Colonic mucosa (tissue), 4 donors: Measurements from ENCODE around the gene TBC1D22A. TPM values are rescaled to one million over a fixed set of nuclear protein-coding genes. Genes with fewer than 3 reads are reported as not detected.

Experiments used
- DNase-seq: peaks from one replicate; pipeline ENCODE4 v3.0.0-alpha.2; 2020
- H3K27ac ChIP-seq: fragments of 200-600 bp; one replicate; pipeline ENCODE4 v1.8.0; 2021
- H3K27me3 ChIP-seq: fragments of 200-600 bp; one replicate; pipeline ENCODE4 v1.8.0; 2021
- H3K36me3 ChIP-seq: fragments of 200-600 bp; one replicate; pipeline ENCODE4 v1.8.0; 2021
- H3K4me1 ChIP-seq: fragments of 200-600 bp; one replicate; pipeline ENCODE4 v1.8.0; 2021; ENCODE audit warnings: mild to moderate bottlenecking
- H3K4me3 ChIP-seq: fragments of 200-600 bp; one replicate; pipeline ENCODE4 v1.8.0; 2021
- H3K9ac ChIP-seq, 2 donors: one replicate each; pipeline ENCODE4 v1.7.0; 2013; ENCODE audit warnings: control low read depth in 2 of 2, low read depth in 2 of 2, low read length in 2 of 2
- H3K9me3 ChIP-seq: fragments of 200-600 bp; one replicate; pipeline ENCODE4 v1.8.0; 2021
- CTCF ChIP-seq: fragments of 200-600 bp; IDR thresholded peaks from one replicate; pipeline ENCODE4 v1.8.0; 2022; ENCODE audit warnings: antibody characterized with exemption, mild to moderate bottlenecking
- intact Hi-C: fragments of 100-400 bp; cut with DNase I; formaldehyde crosslinking; loops from one replicate; pipeline ENCODE4 v1.14.1; 2022
- total RNA-seq, 2 donors: library from RNA; stranded (reverse); fragmentation: NEBNext Ultra II Directional in 1 of 2; extraction: Animal tissue kit (Norgen Biotek cat#: 25700) in 1 of 2; gene quantifications; one replicate each; pipeline ENCODE4 v1.2.1, GENCODE V29; 2021
- donor health status: healthy.
- donor health status: DM: no; HTN: no; CAD: no.
- donor health status: DM: no; HTN: no; CAD: no.

TBC1D22A gene
- total RNA-seq, 2 donors from 2014 or later, result 34.2 to 36.4 TPM

- TF ChIP-seq CTCF, result no peak
- H3K36me3 ChIP-seq, result no peaks in the 10 kb centered on the region
- H3K4me1 ChIP-seq, result no peaks in the 10 kb centered on the region
- intact Hi-C loops, result no loop called here
- no peaks in the 10 kb centered on the region for H3K27me3 ChIP-seq
- DNase-seq, result no peak
- no peak overlapping the region for H3K4me3 ChIP-seq
- no peak overlapping the region for H3K9ac ChIP-seq
- no peak overlapping the region for H3K27ac ChIP-seq
- H3K9me3 ChIP-seq, result no peaks in the 10 kb centered on the region
Measured at GRCh38 chr22:46845296-46846149, 83.1 kb downstream of the TBC1D22A start.

GRCh38 chr22:46846150-46846831, 83.8 kb downstream of the TBC1D22A start:
- Histone ChIP-seq H3K9me3 (no peaks in the 10 kb centered on the region), H3K9ac (no peak overlapping the region), H3K36me3 (no peaks in the 10 kb centered on the region), H3K27me3 (no peaks in the 10 kb centered on the region), H3K4me1 (no peaks in the 10 kb centered on the region), H3K27ac (no peak overlapping the region), H3K4me3 (no peak overlapping the region)
- TF ChIP-seq CTCF, result no peak
- intact Hi-C loops, result no loop called here
- DNase-seq, result no peak

GRCh38 chr22:46846832-46847355, 84.4 kb downstream of the TBC1D22A start:
- Histone ChIP-seq H3K9me3 (no peaks in the 10 kb centered on the region), H3K27me3 (no peaks in the 10 kb centered on the region), H3K4me3 (no peak overlapping the region), H3K9ac (no peak overlapping the region), H3K36me3 (no peaks in the 10 kb centered on the region), H3K27ac (no peak overlapping the region), H3K4me1 (no peaks in the 10 kb centered on the region)
- TF ChIP-seq CTCF, result no peak
- DNase-seq, result no peak
- intact Hi-C loops, result no loop called here

- H3K4me1 ChIP-seq, result no peaks in the 10 kb centered on the region
- no peaks in the 10 kb centered on the region for H3K27me3 ChIP-seq
- H3K36me3 ChIP-seq, result no peaks in the 10 kb centered on the region
- no peaks in the 10 kb centered on the region for H3K9me3 ChIP-seq
- no peak for DNase-seq
- H3K27ac ChIP-seq, result no peak overlapping the region
- no peak overlapping the region for H3K9ac ChIP-seq
- intact Hi-C loops, result no loop called here
- no peak for TF ChIP-seq CTCF
- no peak overlapping the region for H3K4me3 ChIP-seq
Measured at GRCh38 chr22:46848197-46848596, 85.7 kb downstream of the TBC1D22A start.

GRCh38 chr22:46849101-46849500, 86.7 kb downstream of the TBC1D22A start:
- H3K27me3 ChIP-seq, result no peaks in the 10 kb centered on the region

More at GRCh38 chr22:46849101-46849500, 86.7 kb downstream of the TBC1D22A start:
- Histone ChIP-seq H3K9ac (no peak overlapping the region), H3K36me3 (no peaks in the 10 kb centered on the region), H3K9me3 (no peaks in the 10 kb centered on the region), H3K4me3 (no peak overlapping the region), H3K4me1 (no peaks in the 10 kb centered on the region), H3K27ac (no peak overlapping the region)
- intact Hi-C loops, result no loop called here
- TF ChIP-seq CTCF, result no peak
- no peak for DNase-seq
